ENCODE data around the gene JAKMIP2.
"Not testable (repeated sequence)": the region's sequence is repeated elsewhere in the genome, so short reads cannot be mapped to it uniquely, and the experiment has no call there.

The JAKMIP2 gene

DNA sequence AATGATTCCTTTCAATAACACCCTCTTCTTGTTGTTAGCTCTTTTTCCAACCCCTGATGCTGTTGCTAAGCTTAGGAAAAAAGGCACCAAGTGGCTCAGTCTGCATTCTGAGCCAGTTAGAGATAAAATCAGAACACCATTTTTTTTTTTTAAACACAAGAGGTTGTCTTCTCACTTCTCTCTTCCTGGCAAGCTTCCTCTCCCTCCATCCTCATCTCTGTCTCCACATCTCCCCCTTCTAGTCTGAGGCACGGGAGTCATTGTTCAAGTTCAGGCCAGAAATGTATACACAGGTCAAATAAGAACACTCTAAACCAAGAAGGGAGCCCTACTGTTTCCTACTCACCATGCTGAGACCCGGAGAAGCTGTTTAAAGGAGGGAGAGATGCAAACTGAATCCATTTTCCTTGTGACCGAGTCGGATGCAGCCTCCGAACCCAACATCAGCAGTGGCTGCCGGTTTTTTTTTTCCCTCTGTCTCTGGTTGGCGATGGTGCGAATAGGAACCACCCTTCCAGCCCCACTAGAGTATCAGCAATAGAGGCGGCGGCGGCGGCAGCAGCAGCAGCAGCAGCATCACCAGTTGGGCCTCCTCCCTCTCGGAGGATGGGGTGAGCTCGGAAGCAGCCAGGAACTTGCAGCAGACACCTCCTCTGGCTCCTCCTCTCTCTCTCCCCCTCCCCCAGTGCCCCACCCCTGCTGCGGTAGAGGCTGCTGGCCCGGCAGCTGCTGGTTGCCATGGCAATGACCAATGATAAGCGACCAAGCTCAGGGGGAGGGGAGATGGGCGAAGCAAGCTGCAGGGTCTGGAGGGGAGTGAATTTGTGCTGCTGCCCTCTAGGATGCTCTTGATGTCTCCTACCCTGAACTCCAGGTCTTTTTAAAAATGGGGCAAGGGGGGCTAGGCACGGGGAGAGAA is at the start of gene JAKMIP2:
Gene JAKMIP2 (minus strand): TSS at position 619 of the 919 bp plus-strand sequence. CDS start 110,922 bp downstream, outside the sequence.
- DNase-seq (ENCODE audit: low read depth in 3 of 3) = peak; percentile 58 to 76 (median 70)

DNA sequence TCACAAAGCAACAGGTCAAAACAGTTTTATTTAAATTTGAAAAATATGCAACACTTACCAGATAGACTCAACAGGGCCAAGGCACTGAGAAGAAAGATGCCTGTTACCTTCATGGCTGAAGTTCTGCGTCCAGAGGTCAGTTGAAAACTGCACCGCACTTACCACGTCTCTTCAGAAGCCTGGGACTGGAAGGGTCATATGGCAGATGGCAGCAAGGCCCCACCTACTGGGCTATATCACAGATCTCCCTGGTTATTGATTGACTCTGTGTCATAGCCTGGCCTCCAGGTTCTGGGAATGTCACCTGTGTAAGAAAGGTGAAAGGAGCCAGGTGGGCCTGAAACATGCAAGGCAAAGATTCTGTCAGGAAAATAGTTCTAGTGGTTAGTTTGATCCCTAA is 48.9 kb upstream of the JAKMIP2 start, which contains the start of gene SPINK1:
Gene SPINK1 (minus strand): TSS at position 207 of the 400 bp plus-strand sequence. CDS start 94 bp downstream, at position 113.
- DNase-seq (ENCODE audit: low read depth in 3 of 3) = no peak

DNA sequence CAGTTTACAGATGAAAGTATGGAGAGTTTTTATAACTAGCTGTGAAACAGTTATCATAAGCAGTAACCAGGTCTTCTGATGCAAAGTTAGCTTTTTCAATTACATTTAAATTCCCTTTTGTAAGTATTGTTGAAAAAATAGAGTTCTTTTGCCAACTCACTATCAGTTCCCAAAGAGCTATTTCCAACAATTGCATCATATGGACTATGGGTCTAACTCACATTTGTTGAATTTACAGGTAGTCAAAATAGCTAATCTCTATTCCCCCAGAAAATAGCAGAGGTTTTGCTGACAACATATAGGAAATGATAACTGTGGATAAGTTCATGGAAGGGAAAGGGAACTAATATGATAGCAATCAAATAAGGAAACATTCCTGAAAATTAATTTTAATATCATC is 47.5 kb upstream of the JAKMIP2 start:
- no peak for DNase-seq (ENCODE audit: low read depth in 3 of 3)

DNA sequence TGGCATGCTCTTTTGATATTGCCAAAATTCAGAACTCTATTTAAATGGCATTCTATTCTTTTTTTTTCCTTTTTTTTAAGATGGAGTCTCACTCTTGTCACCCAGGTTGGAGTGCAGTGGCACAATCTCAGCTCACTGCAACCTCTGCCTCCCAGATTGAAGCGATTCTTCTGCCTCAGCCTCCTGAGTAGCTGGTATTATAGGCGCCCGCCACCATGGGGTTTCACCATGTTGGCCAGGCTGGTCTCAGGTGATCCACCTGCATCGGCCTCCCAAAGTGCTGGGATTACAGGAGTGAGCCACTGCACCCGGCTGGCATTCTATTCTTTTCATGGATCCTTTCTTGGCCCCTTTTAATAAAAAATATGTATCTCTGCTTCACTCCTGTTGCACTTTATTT is 44.5 kb upstream of the JAKMIP2 start:
- DNase-seq (ENCODE audit: low read depth in 3 of 3) = not testable (repeated sequence)

DNA sequence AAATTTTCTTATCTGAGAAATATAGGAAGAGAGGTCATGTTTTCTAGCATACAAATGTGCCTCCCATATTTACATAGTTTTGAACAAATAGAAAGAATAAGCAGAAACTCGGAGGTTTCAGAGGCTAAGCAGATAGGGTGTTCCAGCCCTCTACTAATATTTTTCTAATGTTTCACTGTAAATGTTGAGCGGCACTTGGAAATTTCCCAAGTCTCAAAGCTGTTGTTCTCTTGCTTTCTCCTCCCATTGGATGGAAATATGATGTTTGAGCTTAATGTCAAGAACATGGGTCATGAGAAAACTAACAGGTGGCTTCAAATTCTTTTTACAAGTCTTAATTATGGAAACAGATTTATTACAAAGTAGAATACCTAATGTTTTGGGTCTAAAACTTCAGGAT is 43.8 kb upstream of the JAKMIP2 start:
- DNase-seq (ENCODE audit: low read depth in 3 of 3) = no peak

DNA sequence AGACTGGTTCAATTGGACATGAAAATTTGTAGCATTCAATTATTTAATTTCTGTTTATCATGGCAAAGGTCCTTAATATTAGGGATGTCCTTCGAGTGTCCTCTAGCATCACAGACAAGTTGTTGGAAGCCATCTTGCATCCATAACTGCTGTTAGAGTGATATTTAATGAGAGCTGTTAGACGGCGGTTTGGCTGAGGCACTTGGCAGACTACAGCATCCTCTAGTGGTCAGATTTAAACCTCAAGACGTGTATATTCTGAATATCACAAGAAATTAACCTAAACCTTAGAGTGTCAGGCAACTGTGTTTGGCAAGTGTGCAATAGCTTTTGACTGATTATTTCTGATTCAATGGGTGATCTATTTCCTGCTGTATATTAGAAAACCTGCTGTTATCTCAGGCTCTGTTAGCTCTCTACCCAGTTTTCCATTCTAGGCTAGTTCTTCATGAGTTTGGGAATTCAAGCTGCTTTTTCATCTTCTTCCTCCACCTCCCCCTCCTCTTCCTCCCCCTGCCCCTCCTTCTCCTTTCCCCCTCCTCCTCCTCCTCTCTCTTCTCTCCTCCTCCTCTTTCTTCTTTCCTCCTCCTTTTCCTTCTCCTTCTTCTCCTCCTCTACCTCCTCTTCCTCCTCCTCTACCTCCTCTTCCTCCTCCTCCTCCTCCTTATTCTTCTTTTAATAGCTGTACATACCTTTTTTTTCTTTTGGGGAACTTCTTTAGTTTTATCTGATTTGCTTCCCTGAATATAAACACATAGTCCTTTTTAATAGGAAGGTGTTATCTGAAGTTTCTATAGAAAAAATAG is 40.4 kb upstream of the JAKMIP2 start:
- peak in 2 of 3 experiments; percentile 14 to 22 for DNase-seq (ENCODE audit: low read depth in 3 of 3)

DNA sequence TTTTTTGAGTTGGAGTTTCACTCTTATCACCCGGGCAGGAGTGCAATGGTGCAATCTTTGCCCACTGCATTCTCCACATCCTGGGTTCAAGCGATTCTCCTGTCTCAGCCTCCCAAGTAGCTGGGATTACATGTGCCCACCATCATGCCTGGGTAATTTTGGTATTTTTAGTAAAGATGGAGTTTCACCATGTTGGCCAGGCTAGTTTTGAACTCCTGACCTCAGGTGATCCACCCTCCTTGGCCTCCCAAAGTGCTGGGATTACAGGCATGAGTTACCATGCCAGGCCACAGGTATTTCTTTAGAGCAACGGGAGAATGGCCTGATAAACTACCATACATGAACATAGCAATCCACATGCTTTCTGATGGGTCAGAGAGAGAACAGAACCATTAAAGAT is 39.7 kb upstream of the JAKMIP2 start:
- not testable (repeated sequence) for DNase-seq (ENCODE audit: low read depth in 3 of 3)

DNA sequence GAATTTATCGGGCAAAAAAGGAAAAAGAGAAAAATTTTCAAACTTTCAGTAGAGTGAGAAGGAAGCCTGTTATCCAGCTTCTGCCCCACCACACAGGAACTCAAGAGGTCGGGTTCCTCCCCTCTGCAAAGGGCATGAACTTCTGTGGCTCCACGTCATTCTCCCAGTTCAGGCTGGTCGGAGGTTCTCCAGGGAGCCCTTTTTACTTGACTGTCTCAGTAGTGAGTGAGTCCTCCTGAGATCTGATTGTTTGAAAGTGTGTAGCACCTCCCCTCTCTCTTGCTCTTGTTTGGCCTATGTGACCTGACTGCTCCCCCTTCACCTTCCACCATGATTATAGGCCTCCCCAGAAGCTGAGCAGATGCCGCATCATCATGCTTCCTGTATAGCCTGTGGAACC is 39.2 kb upstream of the JAKMIP2 start:
- DNase-seq (ENCODE audit: low read depth in 3 of 3) = no peak

DNA sequence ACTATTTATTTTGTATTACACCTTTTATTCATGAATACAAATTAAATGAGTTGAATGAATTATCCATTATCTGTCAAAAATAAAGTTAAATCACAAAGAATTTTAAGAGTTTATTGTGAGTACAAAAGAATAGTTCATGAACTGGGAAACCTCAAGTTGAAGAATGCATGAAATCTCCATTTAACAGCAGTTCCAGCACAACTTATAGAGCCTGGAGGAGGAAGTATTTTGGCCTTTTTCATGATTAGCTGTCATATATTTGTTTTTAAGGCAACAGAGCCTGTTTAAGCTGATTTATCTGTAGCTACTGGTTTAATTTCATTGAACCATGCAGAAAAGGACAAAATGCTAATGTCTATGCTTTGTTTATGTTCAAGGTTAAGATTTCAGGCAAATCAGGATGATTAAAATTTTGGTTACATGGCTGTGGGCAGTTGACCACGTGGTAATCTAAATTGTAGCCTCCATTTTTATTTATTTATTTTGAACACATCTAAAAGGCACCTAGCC is 36.8 kb upstream of the JAKMIP2 start:
- DNase-seq (ENCODE audit: low read depth in 3 of 3) = no peak

DNA sequence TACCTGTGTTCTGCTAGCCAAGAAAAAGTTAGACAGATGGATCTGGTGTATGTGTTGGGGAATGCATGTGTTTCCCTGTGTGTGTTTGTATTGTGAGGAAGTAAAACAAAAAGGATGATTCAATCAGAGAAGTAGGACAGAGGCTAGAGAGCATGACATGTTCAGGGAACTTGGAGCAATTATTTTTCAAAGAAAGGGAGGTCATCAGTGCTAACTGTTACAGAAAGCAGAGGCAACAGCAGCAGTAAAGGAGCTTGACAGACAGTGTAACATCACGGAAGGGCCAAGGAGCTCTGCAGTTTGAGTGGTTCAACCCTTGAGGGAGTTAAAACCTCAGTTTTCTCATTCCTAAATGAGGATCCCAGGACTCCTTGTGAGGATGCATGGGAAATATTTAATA is 35.8 kb upstream of the JAKMIP2 start:
- DNase-seq (ENCODE audit: low read depth in 3 of 3) = no peak

DNA sequence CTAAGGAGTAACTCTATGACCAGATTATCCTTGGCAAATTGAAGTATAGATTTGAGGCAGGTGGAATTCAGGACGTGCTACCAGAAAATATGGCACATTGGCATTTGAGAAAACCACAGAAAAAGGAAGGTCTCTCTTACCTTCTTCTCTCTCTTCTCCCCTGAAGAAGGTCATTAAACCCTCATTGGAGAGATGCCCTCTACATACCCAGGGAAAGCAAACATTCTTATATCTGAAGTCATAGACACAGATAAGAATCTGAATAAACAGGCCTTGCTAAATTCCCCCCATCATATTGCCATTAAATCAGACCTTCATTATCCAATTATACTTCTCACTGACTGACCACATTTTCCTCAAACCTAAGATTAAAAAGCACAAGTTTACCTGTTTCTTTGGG is 31.2 kb upstream of the JAKMIP2 start:
- DNase-seq (ENCODE audit: low read depth in 3 of 3) = no peak

DNA sequence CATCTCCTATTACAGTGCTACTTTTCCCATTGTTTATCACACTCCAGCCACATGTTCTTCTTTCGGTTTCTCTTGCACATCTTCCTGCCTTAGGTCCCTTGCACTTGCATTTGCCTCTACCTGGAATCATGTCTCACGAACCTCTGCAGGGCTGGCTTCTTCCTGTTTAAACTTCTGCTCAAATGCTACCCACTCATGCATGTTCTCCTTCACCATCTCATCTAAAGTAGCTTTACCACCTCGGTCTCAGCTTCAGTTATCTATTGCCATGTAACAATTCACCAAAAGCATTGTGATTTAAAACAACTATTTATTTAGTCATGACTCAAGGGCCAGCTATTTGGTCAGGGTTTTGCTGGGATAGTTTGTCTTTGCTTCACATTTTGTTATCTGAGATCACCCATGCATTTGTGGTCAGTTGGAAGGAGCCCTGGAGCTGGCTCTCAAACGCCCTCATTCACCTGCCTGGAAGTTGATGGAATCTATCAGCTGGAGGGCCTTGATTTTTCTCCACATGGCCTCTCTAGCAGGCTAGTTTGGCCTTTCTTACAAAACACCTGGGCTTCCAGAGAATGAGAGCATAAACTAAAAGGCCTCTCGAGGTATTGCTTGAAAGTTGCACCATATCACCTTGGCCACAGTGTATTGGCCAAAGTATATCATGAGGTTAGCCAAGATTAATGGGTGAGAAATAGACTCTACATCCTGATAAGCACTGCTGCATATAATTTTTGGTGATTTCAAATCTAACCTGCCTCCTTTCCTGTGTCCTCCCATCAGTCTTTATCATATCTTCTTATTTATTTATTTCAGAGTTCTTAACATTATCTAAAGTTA is 27.5 kb upstream of the JAKMIP2 start:
- no peak for DNase-seq (ENCODE audit: low read depth in 3 of 3)

DNA sequence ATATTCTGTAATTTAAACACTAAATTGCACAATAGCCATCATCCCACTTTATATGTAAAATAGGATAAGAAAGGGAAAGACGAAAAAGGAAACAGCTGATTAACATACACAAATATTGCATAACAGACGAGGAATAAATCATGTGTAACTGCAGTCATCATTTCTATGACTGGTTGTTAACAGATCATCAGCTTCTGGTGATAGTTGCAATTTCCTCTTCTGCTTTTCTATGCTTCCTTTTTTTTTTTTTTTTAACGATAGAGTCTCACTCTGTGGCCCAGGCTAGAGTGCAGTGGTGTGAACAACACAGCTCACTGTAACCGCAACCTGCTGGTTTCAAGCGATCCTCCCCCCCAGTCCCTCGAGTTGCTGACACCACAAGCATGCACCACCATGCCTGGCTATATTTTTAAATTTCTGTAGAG is 22.5 kb upstream of the JAKMIP2 start:
- DNase-seq (ENCODE audit: low read depth in 3 of 3) = no peak

DNA sequence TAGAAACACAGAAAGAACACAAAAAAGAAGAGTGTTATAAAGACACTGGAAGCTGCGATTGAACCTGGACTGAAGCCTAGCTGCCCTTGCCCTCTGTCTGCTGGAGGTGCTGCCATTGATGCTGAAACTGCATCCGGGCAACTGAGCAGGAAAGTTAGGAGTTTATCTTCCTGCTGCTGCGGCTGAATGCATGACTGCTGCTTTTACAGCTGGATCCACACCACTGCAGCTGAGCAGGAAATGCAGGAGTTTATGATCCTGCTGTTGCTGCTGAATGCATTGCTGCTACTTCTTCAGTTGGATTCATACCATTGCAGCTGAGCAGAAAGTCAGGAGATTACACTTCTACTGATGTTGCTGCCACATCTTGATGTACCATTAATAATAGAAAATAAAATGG is 21.8 kb upstream of the JAKMIP2 start:
- DNase-seq (ENCODE audit: low read depth in 3 of 3) = no peak

DNA sequence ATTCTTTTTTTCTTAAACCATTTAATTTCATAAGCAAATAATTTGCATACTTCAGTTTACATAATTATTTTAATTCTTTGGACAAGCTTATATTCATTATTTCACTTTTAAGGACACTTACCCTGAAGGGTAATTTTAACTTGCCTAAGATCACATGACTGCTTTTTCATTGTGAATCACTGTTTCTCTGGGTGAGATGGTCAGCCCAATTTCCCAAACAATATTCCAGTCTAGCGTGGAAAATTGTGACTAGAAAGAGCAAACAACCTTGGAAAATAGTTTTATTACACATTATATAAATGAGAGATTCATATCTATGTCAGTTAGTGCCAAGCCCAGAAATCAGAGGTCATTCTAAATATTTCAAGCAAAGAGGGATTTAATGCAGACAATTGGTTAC is 21.4 kb upstream of the JAKMIP2 start:
- no peak for DNase-seq (ENCODE audit: low read depth in 3 of 3)

DNA sequence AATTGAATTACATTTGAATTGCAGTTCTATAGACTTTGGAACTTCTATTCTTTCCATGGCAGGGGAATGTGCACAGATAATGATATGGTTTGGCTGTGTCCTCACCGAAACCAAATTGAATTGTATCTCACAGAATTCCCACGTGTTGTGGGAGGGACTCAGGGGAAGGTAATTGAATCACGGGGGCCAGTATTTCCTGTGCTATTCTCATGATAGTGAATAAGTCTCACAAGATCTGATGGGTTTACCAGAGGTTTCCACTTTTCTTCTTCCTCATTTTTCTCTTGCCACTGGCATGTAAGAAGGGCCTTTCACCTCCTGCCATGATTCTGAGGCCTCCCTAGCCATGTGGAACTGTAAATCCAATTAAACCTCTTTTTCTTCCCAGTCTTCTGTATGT is 20.6 kb upstream of the JAKMIP2 start:
- DNase-seq (ENCODE audit: low read depth in 3 of 3) = not testable (repeated sequence)

DNA sequence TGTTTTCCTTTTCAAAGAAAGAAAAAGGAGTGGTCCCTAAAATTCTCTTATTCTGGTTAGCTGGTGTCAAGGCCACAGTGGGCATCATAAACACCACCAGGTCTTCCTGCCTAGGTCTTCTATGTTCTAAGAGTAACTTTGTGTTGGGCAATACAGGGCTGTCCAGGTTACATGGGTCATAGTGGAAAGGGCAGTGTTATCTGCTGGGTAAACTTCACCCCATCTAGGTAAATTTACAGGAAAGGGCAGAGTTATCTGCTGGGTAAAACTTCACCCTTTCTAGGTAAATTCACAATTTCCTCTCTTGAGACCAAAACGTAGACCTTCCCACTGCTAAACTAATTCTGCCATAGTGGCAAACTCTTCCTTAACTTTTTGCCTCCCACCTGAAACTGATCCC is 18.9 kb upstream of the JAKMIP2 start:
- DNase-seq (ENCODE audit: low read depth in 3 of 3) = no peak

DNA sequence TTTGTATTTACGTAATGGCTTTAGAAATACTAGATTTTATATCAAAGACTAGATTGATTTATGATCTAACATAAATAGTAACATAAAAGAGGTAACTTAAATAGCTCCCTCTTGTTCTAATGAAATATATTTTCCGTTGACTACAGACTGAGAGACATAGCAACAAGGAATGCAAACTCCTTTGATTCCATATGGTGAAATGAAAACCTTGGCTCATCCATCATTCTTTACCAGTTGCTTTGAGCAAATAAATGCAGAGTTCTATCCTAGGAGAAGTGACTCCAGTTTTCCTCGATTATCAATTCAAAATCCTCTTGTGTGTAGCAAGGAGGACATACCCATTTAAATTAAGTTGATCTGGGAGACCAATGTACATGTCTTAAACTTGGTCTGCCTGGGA is 18.0 kb upstream of the JAKMIP2 start:
- no peak for DNase-seq (ENCODE audit: low read depth in 3 of 3)

DNA sequence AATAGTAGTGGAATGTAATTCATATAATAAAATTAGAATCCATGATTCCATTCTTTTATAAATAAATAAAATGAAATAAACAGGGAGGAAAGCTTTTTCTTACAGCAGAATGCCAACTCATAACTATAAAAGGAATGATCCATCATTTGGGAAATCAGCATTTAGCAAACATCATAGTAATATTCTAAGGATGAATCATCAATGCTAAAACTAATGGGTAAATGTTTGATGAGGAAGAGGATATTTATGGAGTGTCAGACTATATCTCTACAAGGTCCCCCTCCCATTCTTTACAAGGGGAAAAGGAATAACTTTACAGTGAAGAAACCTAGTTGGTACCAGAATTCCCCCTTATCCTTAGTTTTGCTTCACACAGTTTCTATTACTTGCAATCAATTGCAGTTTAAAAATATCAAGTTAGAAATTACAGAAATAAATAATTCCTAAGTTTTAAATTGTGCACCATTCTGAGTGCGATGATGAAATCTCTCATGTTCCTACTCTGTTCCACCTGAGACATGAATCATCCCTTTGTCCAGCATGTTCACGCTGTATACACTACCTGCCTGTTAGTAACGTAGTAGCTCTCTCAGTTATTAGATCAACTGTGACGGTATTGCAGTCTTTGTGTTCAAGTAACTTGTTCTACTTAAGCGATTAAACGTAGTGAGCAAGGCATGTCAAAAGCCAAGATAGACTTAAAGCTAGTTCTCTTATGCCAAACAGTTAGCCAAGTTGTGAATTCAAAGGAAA is 14.2 kb upstream of the JAKMIP2 start:
- DNase-seq (ENCODE audit: low read depth in 3 of 3) = no peak

DNA sequence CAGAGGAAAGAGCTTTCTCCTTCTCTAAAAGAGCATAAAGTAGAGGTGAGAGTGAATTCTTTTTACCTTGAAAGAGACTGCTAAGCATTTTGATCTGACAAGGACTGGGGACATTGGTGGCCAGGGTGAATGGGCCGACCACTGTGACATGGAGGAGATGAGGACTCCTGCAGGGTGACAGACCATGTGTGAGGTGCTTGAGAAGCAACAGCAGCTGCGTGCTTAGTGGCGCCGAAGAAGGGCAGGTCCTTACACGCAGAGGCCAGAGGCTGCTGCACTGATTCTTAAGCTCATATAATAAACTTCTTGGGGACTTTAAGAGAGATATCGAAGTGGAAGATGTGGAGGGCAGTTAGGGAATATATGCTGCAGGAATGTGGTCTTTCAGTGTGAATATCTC is 8.7 kb upstream of the JAKMIP2 start:
- no peak for DNase-seq (ENCODE audit: low read depth in 3 of 3)

DNA sequence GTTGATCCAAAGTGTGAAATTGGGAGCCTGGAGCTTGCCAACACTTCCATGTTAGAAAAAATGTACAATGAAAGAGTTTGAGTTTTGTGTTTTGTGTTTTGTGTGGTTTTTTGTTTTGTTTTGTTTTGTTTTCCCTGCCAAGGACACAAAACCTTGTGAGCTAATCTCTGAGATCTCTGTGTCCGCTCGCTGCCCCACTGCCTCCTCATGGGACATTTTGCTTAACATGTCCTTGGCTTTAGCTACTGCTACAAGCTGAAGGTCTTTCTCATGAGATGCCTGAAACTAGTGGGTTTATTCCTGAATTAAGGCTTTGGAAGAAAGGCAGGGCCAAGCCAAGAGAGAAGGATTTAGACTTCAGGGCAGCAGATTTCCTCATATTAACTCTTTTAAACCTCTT is 7.3 kb upstream of the JAKMIP2 start:
- no peak for DNase-seq (ENCODE audit: low read depth in 3 of 3)

Measured in stimulated activated CD4-positive, alpha-beta T cell treated with anti-CD3 and anti-CD28 coated beads, TNF-alpha, amount 100 ng/mL, for 24 hours (primary cell).